GM19240 (cell line): ENCODE results near the gene KCNJ5.

Experiments
- DNase-seq: peaks from one replicate; pipeline ENCODE4 v3.0.0; 2011; ENCODE audit warnings: low spot score; ENCODE audit not compliant: insufficient read length

The KCNJ5 gene

GRCh38 chr11:128931066-128931465, 39.9 kb downstream of the KCNJ5 start:
- DNase-seq: no peak

- no peak for DNase-seq
These were observed 40.5 kb downstream of the KCNJ5 start for GRCh38 chr11:128931668-128932067.

GRCh38 chr11:128933481-128934178, 42.5 kb downstream of the KCNJ5 start:
- no peak for DNase-seq

- no peak for DNase-seq
These were observed 43.2 kb downstream of the KCNJ5 start for GRCh38 chr11:128934351-128934750.

GRCh38 chr11:128934926-128935325, 43.8 kb downstream of the KCNJ5 start:
- no peak for DNase-seq

- DNase-seq: no peak
These were observed 45.6 kb downstream of the KCNJ5 start for GRCh38 chr11:128936606-128937251.

- DNase-seq: no peak
These were observed 46.3 kb downstream of the KCNJ5 start for GRCh38 chr11:128937480-128937879.

GRCh38 chr11:128938156-128938885, 47.2 kb downstream of the KCNJ5 start:
- DNase-seq: no peak

GRCh38 chr11:128939591-128939990, 48.4 kb downstream of the KCNJ5 start:
- DNase-seq: no peak

- no peak for DNase-seq
These were observed 49.0 kb downstream of the KCNJ5 start for GRCh38 chr11:128940156-128940555.

- no peak for DNase-seq
These were observed 49.4 kb downstream of the KCNJ5 start for GRCh38 chr11:128940603-128941002.

- no peak for DNase-seq
These were observed 50.0 kb downstream of the KCNJ5 start for GRCh38 chr11:128941110-128941509.

GRCh38 chr11:128941573-128942271, 50.6 kb downstream of the KCNJ5 start:
- DNase-seq: no peak

GRCh38 chr11:128942272-128942612, 51.1 kb downstream of the KCNJ5 start:
- DNase-seq: no peak

- DNase-seq: no peak
These were observed 51.8 kb downstream of the KCNJ5 start, which contains the start of gene TP53AIP1 for GRCh38 chr11:128942817-128943427. TSS of gene TP53AIP1 (minus strand) at chr11:128942871. CDS start at chr11:128937818, 5,053 bp downstream.

- no peak for DNase-seq
These were observed 52.3 kb downstream of the KCNJ5 start for GRCh38 chr11:128943428-128943976.

GRCh38 chr11:128946648-128947047, 55.5 kb downstream of the KCNJ5 start:
- DNase-seq: no peak

- no peak for DNase-seq
These were observed 56.6 kb downstream of the KCNJ5 start for GRCh38 chr11:128947773-128948172.

GRCh38 chr11:128948583-128948982, 57.4 kb downstream of the KCNJ5 start:
- DNase-seq: no peak

GRCh38 chr11:128949791-128950454, 58.8 kb downstream of the KCNJ5 start:
- DNase-seq: no peak

- no peak for DNase-seq
These were observed 62.0 kb downstream of the KCNJ5 start for GRCh38 chr11:128953151-128953550.
